BJ (cell line): ENCODE data around the gene SSR3. TPM values are rescaled to one million over a fixed set of nuclear protein-coding genes. Genes with fewer than 3 reads are reported as not detected.

ENCODE experiments used
- CTCF ChIA-PET: fragments of 350-600 bp; formaldehyde crosslinking; extraction: SDS; loops from one replicate; lab custom pipeline; 2021; ENCODE audit warnings: antibody characterized with exemption, inconsistent platforms; lab: Yijun Ruan, JAX
- POLR2A ChIA-PET: fragments of 300-600 bp; sonication (Branson Sonifier 250); formaldehyde crosslinking; extraction: SDS; loops from one replicate; lab custom pipeline; 2021; ENCODE audit warnings: antibody characterized with exemption; lab: Charles Lee
- DNase-seq: peaks from one replicate; pipeline ENCODE4 v3.0.0-alpha.2; 2011; ENCODE audit warnings: low read depth
- H3K27me3 ChIP-seq: 2 replicates; pipeline ENCODE4 v1.6.0; 2011; ENCODE audit warnings: low read length; ENCODE audit not compliant: control insufficient read depth, insufficient read depth
- H3K36me3 ChIP-seq: 2 replicates; pipeline ENCODE4 v1.5.1; 2011; ENCODE audit warnings: low read length; ENCODE audit not compliant: control insufficient read depth, insufficient read depth
- H3K4me3 ChIP-seq: 2 replicates; pipeline ENCODE4 v1.5.1; 2011; ENCODE audit warnings: low read depth, mild to moderate bottlenecking, control low read depth, low read length
- CTCF ChIP-seq: IDR thresholded peaks from 2 replicates; pipeline ENCODE4 v1.5.1; 2011; ENCODE audit warnings: low read depth, mild to moderate bottlenecking, control low read depth, inconsistent platforms, low read length, moderate library complexity; ENCODE audit not compliant: insufficient read depth
- polyA plus RNA-seq: library from polyadenylated mRNA; depleted of rRNA; stranded (reverse); fragments of >200 nt; gene quantifications from 2 replicates; pipeline ENCODE4 v1.2.3, GENCODE V29; 2011

The SSR3 gene
- polyA plus RNA-seq, 1 experiment: 268 TPM

GRCh38 chr3:156587760-156588069, 32.8 kb upstream of the SSR3 start:
- Histone ChIP-seq H3K4me3 (no peak overlapping the region), H3K36me3 (no peaks in the 10 kb centered on the region), H3K27me3 (no peaks in the 10 kb centered on the region)
- no peak for TF ChIP-seq CTCF
- ChIA-PET CTCF (no interaction called here), POLR2A (interaction anchor here (0.6 kb wide), 2 partner anchors 11 to 19 kb away, joined by 3 read pairs; no protein-coding TSS in a partner anchor)
- no peak for DNase-seq

GRCh38 chr3:156586905-156587759, 32.2 kb upstream of the SSR3 start:
- no peak for TF ChIP-seq CTCF
- Histone ChIP-seq H3K36me3 (no peaks in the 10 kb centered on the region), H3K27me3 (no peaks in the 10 kb centered on the region), H3K4me3 (no peak overlapping the region)
- ChIA-PET CTCF (no interaction called here), POLR2A (interaction anchor here (0.6 kb wide), 2 partner anchors 12 to 19 kb away, joined by 3 read pairs; no protein-coding TSS in a partner anchor)
- DNase-seq: no peak

GRCh38 chr3:156583469-156583868, 28.6 kb upstream of the SSR3 start:
- Histone ChIP-seq H3K4me3 (no peak overlapping the region), H3K27me3 (no peaks in the 10 kb centered on the region), H3K36me3 (no peaks in the 10 kb centered on the region)
- DNase-seq: no peak
- ChIA-PET CTCF (interaction anchor here (1.3 kb wide), 1 partner anchor 499 kb away, joined by 3 read pairs; no protein-coding TSS in a partner anchor), POLR2A (no interaction called here)
- TF ChIP-seq CTCF: no peak

- no peak for TF ChIP-seq CTCF
- no peak for DNase-seq
- H3K4me3 ChIP-seq: no peak overlapping the region
- no peaks in the 10 kb centered on the region for H3K27me3 ChIP-seq
- no peaks in the 10 kb centered on the region for H3K36me3 ChIP-seq
- ChIA-PET POLR2A (no interaction called here), CTCF (interaction anchor here (1.3 kb wide), 1 partner anchor 500 kb away, joined by 3 read pairs; no protein-coding TSS in a partner anchor)
Observed at GRCh38 chr3:156582532-156583183, 27.7 kb upstream of the SSR3 start.

- DNase-seq: no peak
- no peak for TF ChIP-seq CTCF
- H3K27me3 ChIP-seq: no peaks in the 10 kb centered on the region
- POLR2A ChIA-PET: no interaction called here
- no peak overlapping the region for H3K4me3 ChIP-seq
- no peaks in the 10 kb centered on the region for H3K36me3 ChIP-seq
- CTCF ChIA-PET: no interaction called here
Observed at GRCh38 chr3:156581954-156582353, 27.0 kb upstream of the SSR3 start.
